ENCODE measurements around the gene ARHGAP28.

DNA sequence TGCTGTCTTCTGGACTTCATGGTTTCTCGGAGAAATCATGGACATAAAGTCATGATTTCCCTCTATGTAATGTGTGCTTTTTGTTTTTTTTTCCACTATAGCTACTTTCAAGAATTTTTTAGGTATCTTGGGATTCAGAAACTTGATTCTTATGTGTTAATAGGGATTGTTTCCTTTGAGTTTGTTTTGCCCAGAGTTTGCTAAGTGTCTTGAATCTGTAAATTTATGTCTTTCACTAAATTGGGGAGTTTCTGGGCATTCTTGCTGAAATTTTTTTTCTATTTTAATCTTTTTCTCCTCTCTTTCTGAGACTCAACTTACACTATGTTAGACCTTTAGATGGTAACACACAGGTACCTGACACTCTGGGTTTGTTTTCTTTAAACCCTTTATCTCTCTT is 205.3 kb downstream of the ARHGAP28 start:
- TF ChIP-seq EZH2 (IDR thresholded peaks at IDR 0.05; ENCODE audit: insufficient read depth, poor library complexity, severe bottlenecking) (no peak), EZH2phosphoT487 (IDR thresholded peaks at IDR 0.05; ENCODE audit: insufficient read depth, low read depth) (no peak)

Data from GM23248 (cell line).